Colonic mucosa (tissue), 4 donors: Measurements from ENCODE around the gene UBALD1. TPM values are rescaled to one million over a fixed set of nuclear protein-coding genes. Genes with fewer than 3 reads are reported as not detected.

Source experiments
- DNase-seq: peaks from one replicate; pipeline ENCODE4 v3.0.0-alpha.2; 2020
- H3K27ac ChIP-seq: fragments of 200-600 bp; one replicate; pipeline ENCODE4 v1.8.0; 2021
- H3K27me3 ChIP-seq: fragments of 200-600 bp; one replicate; pipeline ENCODE4 v1.8.0; 2021
- H3K36me3 ChIP-seq: fragments of 200-600 bp; one replicate; pipeline ENCODE4 v1.8.0; 2021
- H3K4me1 ChIP-seq: fragments of 200-600 bp; one replicate; pipeline ENCODE4 v1.8.0; 2021; ENCODE audit warnings: mild to moderate bottlenecking
- H3K4me3 ChIP-seq: fragments of 200-600 bp; one replicate; pipeline ENCODE4 v1.8.0; 2021
- H3K9ac ChIP-seq, 2 donors: one replicate each; pipeline ENCODE4 v1.7.0; 2013; ENCODE audit warnings: control low read depth in 2 of 2, low read depth in 2 of 2, low read length in 2 of 2
- H3K9me3 ChIP-seq: fragments of 200-600 bp; one replicate; pipeline ENCODE4 v1.8.0; 2021
- intact Hi-C: fragments of 100-400 bp; cut with DNase I; formaldehyde crosslinking; loops from one replicate; pipeline ENCODE4 v1.14.1; 2022
- total RNA-seq, 2 donors: library from RNA; stranded (reverse); fragmentation: NEBNext Ultra II Directional in 1 of 2; extraction: Animal tissue kit (Norgen Biotek cat#: 25700) in 1 of 2; gene quantifications; one replicate each; pipeline ENCODE4 v1.2.1, GENCODE V29; 2021
- TF ChIP-seq, protein P1 (sequence below): fragments of 200-600 bp; IDR thresholded peaks from one replicate; pipeline ENCODE4 v1.8.0; 2022; ENCODE audit warnings: antibody characterized with exemption, mild to moderate bottlenecking
- donor health status: healthy.
- donor health status: DM: no; HTN: no; CAD: no.
- donor health status: DM: no; HTN: no; CAD: no.

The UBALD1 gene
- total RNA-seq = 10 to 100 TPM; 19.4 to 20.2 TPM

GRCh38 chr16:4614571-4615383 is at the start of gene UBALD1:
Gene UBALD1, minus strand, starts transcription at chr16:4614888. Its CDS starts 91 bp downstream, at chr16:4614797.
- Histone ChIP-seq H3K9me3 (no peaks in the 10 kb centered on the region), H3K4me1 (peaks cover 19% of the 10 kb centered on the region), H3K27me3 (no peaks in the 10 kb centered on the region), H3K9ac (peak within 1 kb of the TSS; percentile 82 to 92), H3K4me3 (peak within 1 kb of the TSS; percentile 83), H3K27ac (peak within 1 kb of the TSS; percentile 92), H3K36me3 (no peaks in the 10 kb centered on the region)
- TF ChIP-seq, protein P1, sequence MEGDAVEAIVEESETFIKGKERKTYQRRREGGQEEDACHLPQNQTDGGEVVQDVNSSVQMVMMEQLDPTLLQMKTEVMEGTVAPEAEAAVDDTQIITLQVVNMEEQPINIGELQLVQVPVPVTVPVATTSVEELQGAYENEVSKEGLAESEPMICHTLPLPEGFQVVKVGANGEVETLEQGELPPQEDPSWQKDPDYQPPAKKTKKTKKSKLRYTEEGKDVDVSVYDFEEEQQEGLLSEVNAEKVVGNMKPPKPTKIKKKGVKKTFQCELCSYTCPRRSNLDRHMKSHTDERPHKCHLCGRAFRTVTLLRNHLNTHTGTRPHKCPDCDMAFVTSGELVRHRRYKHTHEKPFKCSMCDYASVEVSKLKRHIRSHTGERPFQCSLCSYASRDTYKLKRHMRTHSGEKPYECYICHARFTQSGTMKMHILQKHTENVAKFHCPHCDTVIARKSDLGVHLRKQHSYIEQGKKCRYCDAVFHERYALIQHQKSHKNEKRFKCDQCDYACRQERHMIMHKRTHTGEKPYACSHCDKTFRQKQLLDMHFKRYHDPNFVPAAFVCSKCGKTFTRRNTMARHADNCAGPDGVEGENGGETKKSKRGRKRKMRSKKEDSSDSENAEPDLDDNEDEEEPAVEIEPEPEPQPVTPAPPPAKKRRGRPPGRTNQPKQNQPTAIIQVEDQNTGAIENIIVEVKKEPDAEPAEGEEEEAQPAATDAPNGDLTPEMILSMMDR = no peak
- intact Hi-C loops = no loop called here
- peak; percentile 89 for DNase-seq

DNA sequence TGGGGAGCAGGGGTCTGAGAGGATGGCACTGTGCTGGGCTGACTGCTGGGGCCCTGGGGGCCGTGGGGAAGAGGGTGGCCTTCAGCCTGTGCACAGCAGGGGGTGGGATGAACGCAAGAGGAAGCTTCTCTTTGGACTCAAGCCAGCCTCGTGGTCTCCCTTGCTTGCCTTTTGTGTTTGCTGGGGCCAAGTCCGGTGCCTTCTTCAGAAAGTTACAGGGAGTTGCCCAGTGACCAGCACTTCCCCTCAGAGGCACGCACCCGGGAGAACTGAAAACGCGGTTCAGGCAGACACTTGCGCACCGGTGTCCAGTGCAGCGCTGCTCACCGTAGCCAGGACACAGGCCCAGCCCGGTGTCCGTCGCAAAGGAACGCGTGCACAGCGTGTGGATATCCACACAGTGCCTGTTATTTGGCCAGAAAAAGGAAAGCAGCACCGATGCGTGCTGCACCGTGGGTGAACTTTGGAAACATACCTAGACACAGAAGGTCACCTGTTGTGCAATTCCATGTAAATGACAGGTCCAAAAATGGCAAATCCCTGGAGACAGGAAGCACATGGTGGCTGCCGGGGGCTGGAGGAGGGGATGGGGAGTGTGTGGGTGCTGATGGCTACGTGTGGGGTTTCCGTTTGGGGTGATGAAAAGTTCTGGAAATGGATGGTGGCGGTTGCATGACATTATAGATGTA is 49.2 kb upstream of the UBALD1 start:
- Histone ChIP-seq H3K4me3 (no peak overlapping the region), H3K9me3 (no peaks in the 10 kb centered on the region), H3K9ac (peak overlapping the region in 1 of 2 donors; percentile 26), H3K27me3 (no peaks in the 10 kb centered on the region), H3K4me1 (peaks cover 23% of the 10 kb centered on the region), H3K36me3 (peaks cover 12% of the 10 kb centered on the region), H3K27ac (peak overlapping the region; percentile 62)
- peak; percentile 60 for DNase-seq
- intact Hi-C loops = no loop called here
- TF ChIP-seq, protein P1 = no peak

GRCh38 chr16:4663465-4663776 is 48.7 kb upstream of the UBALD1 start:
- peaks cover 12% of the 10 kb centered on the region for H3K36me3 ChIP-seq
- TF ChIP-seq, protein P1 = no peak
- H3K27me3 ChIP-seq = no peaks in the 10 kb centered on the region
- H3K9ac ChIP-seq = peak overlapping the region in 1 of 2 donors; percentile 26
- H3K4me1 ChIP-seq = peaks cover 23% of the 10 kb centered on the region
- no peak for DNase-seq
- H3K4me3 ChIP-seq = no peak overlapping the region
- no peaks in the 10 kb centered on the region for H3K9me3 ChIP-seq
- H3K27ac ChIP-seq = peak overlapping the region; percentile 62
- intact Hi-C loops = no loop called here

GRCh38 chr16:4661661-4662060 is 47.0 kb upstream of the UBALD1 start:
- intact Hi-C loops = no loop called here
- TF ChIP-seq, protein P1 = no peak
- H3K9me3 ChIP-seq = no peaks in the 10 kb centered on the region
- peaks cover 10% of the 10 kb centered on the region for H3K36me3 ChIP-seq
- no peak for DNase-seq
- no peak overlapping the region for H3K4me3 ChIP-seq
- H3K27me3 ChIP-seq = no peaks in the 10 kb centered on the region
- H3K9ac ChIP-seq = no peak overlapping the region
- no peak overlapping the region for H3K27ac ChIP-seq
- H3K4me1 ChIP-seq = peaks cover 23% of the 10 kb centered on the region

- no peaks in the 10 kb centered on the region for H3K27me3 ChIP-seq
- H3K4me1 ChIP-seq = peaks cover 22% of the 10 kb centered on the region
- TF ChIP-seq, protein P1 = no peak
- no peak overlapping the region for H3K4me3 ChIP-seq
- no peak for DNase-seq
- H3K36me3 ChIP-seq = peaks cover 12% of the 10 kb centered on the region
- no peak overlapping the region for H3K9ac ChIP-seq
- no peak overlapping the region for H3K27ac ChIP-seq
- no peaks in the 10 kb centered on the region for H3K9me3 ChIP-seq
- intact Hi-C loops = no loop called here
Observed at GRCh38 chr16:4660454-4661007, 45.8 kb upstream of the UBALD1 start.
